CD14-positive monocyte (primary cell): ENCODE measurements around the gene CCDC85C. TPM values are rescaled to one million over a fixed set of nuclear protein-coding genes. Genes with fewer than 3 reads are reported as not detected.

Source experiments
- DNase-seq, 3 donors: peaks; one replicate each; pipeline ENCODE4 v3.0.0-alpha.2; 2011 to 2022
- H2AFZ ChIP-seq: 2 replicates; pipeline ENCODE4 v1.6.0; 2012; ENCODE audit warnings: mild to moderate bottlenecking, low read depth, low read length, inconsistent platforms; ENCODE audit not compliant: insufficient read depth, poor library complexity, severe bottlenecking
- H3K27ac ChIP-seq, 2 donors: 1 replicate in 1 of 2; 2 replicates in 1 of 2; pipeline ENCODE4 v1.5.1; 2012 to 2013; ENCODE audit warnings: low read length in 2 of 2, control low read depth in 1 of 2, inconsistent platforms in 1 of 2, low read depth in 1 of 2, mild to moderate bottlenecking in 1 of 2
- H3K27me3 ChIP-seq, 2 donors: one replicate each; pipeline versions ENCODE4 v1.6.0 to v1.6.1; 2011 to 2013; ENCODE audit warnings: low read length in 2 of 2; ENCODE audit not compliant: control insufficient read depth in 2 of 2, insufficient read depth in 2 of 2
- H3K36me3 ChIP-seq, 2 donors: replicated peaks in 1 of 2; 1 replicate in 1 of 2; 2 replicates in 1 of 2; pipeline versions ENCODE4 v1.5.1 to v1.6.1; 2012 to 2013; ENCODE audit warnings: low read length in 2 of 2, control low read depth in 1 of 2, inconsistent platforms in 1 of 2, mild to moderate bottlenecking in 1 of 2; ENCODE audit not compliant: insufficient read depth in 2 of 2, control insufficient read depth in 1 of 2
- H3K4me1 ChIP-seq, 2 donors: 1 replicate in 1 of 2; 2 replicates in 1 of 2; pipeline versions ENCODE4 v1.5.1 to v1.6.1; 2012 to 2013; ENCODE audit warnings: low read length in 2 of 2, control low read depth in 1 of 2, inconsistent platforms in 1 of 2, mild to moderate bottlenecking in 1 of 2, moderate library complexity in 1 of 2; ENCODE audit not compliant: insufficient read depth in 2 of 2, control insufficient read depth in 1 of 2
- H3K4me2 ChIP-seq: replicated peaks from 2 replicates; pipeline ENCODE3; 2012; ENCODE audit warnings: low read length, moderate library complexity, mild to moderate bottlenecking; ENCODE audit not compliant: poor library complexity, severe bottlenecking; ENCODE audit errors: extremely low read depth
- H3K4me3 ChIP-seq, 3 experiments: fragments of 200-600 bp in 1 of 3; sonication (generic) in 1 of 3; replicated peaks in 1 of 3; 1 replicate in 2 of 3; 2 replicates in 1 of 3; pipeline ENCODE4 v1.5.1; 2011 to 2013; ENCODE audit warnings: low read length in 3 of 3, mild to moderate bottlenecking in 3 of 3, control low read depth in 2 of 3, low read depth in 2 of 3, inconsistent platforms in 1 of 3, moderate library complexity in 1 of 3
- H3K79me2 ChIP-seq: 2 replicates; pipeline ENCODE4 v1.6.0; 2012; ENCODE audit warnings: mild to moderate bottlenecking, control low read depth, inconsistent platforms, low read length, moderate library complexity; ENCODE audit not compliant: insufficient read depth
- H3K9ac ChIP-seq: 2 replicates; pipeline ENCODE4 v1.6.0; 2017; ENCODE audit warnings: low read length, mild to moderate bottlenecking; ENCODE audit not compliant: insufficient read depth, poor library complexity, severe bottlenecking
- H3K9me3 ChIP-seq, 2 donors: replicated peaks in 1 of 2; 1 replicate in 1 of 2; 2 replicates in 1 of 2; pipeline versions ENCODE4 v1.5.1 to v1.6.1; 2012 to 2013; ENCODE audit warnings: low read length in 2 of 2, control low read depth in 1 of 2; ENCODE audit not compliant: control insufficient read depth in 1 of 2, insufficient read depth in 1 of 2
- H4K20me1 ChIP-seq: 2 replicates; pipeline ENCODE4 v1.6.0; 2012; ENCODE audit warnings: mild to moderate bottlenecking, low read length, control low read depth, moderate library complexity; ENCODE audit not compliant: insufficient read depth
- H3K27ac Mint-ChIP-seq, 7 donors: one replicate each; pipeline ENCODE4 v1.8.0; 2020; ENCODE audit warnings: mild to moderate bottlenecking in 7 of 7, mixed read lengths in 7 of 7, moderate library complexity in 6 of 7, inconsistent platforms in 2 of 7
- H3K27me3 Mint-ChIP-seq, 3 donors: one replicate each; pipeline ENCODE4 v1.8.0; 2021 to 2022; ENCODE audit warnings: low read depth in 3 of 3, mild to moderate bottlenecking in 3 of 3, mixed read lengths in 3 of 3, moderate library complexity in 3 of 3, inconsistent platforms in 1 of 3
- H3K36me3 Mint-ChIP-seq, 2 donors: one replicate each; pipeline ENCODE4 v1.8.0; 2020; ENCODE audit warnings: mixed read lengths in 2 of 2, inconsistent platforms in 1 of 2, mild to moderate bottlenecking in 1 of 2
- H3K4me1 Mint-ChIP-seq: one replicate; pipeline ENCODE4 v1.8.0; 2020; ENCODE audit warnings: mild to moderate bottlenecking, mixed read lengths
- H3K4me3 Mint-ChIP-seq, 2 donors: one replicate each; pipeline ENCODE4 v1.8.0; 2020; ENCODE audit warnings: mild to moderate bottlenecking in 2 of 2, mixed read lengths in 2 of 2, moderate library complexity in 1 of 2
- H3K9me3 Mint-ChIP-seq, 7 donors: one replicate each; pipeline ENCODE4 v1.8.0; 2020 to 2022; ENCODE audit warnings: mixed read lengths in 7 of 7, mild to moderate bottlenecking in 6 of 7, moderate library complexity in 6 of 7, inconsistent platforms in 2 of 7
- CTCF ChIP-seq: fragments of 200-600 bp; IDR thresholded peaks from one replicate; pipeline ENCODE4 v1.8.0; 2022; ENCODE audit warnings: antibody characterized with exemption, mild to moderate bottlenecking
- WGBS: methylation state at CpG from one replicate; pipeline ENCODE4 v1.1.5; 2013; ENCODE audit warnings: missing lambda C conversion rate; ENCODE audit not compliant: insufficient coverage; 5-methylcytosine and 5-hydroxymethylcytosine counted together
- intact Hi-C, 2 donors: fragments of 100-400 bp; cut with micrococcal nuclease; formaldehyde crosslinking; loops; one replicate each; pipeline versions ENCODE4 v1.15.0 to v1.15.1; 2023
- polyA plus RNA-seq, 3 donors: library from polyadenylated mRNA; depleted of rRNA in 1 of 3; unstranded in 2 of 3; stranded (reverse) in 1 of 3; fragments of 300-500 nt in 2 of 3; fragments of >200 nt in 1 of 3; fragmentation: Illumina TruSeq in 2 of 3; gene quantifications; 1 replicate in 2 of 3; 2 replicates in 1 of 3; pipeline ENCODE4 v1.2.3, GENCODE V29; 2012 to 2021

CCDC85C gene
- polyA plus RNA-seq, 3 donors, result under 0.01 to 0.03 TPM; not detected in 1

GRCh38 chr14:99624024-99624423 is 20.0 kb upstream of the CCDC85C start:
- Mint-ChIP-seq H3K27me3 (peaks cover 11 to 20% (median 16%) of the 10 kb centered on the region in 3 donors), H3K27ac (no peak overlapping the region), H3K9me3 (no peaks in the 10 kb centered on the region), H3K4me3 (no peak overlapping the region), H3K4me1 (no peaks in the 10 kb centered on the region), H3K36me3 (no peaks in the 10 kb centered on the region)
- Histone ChIP-seq H3K9me3 (no peaks in the 10 kb centered on the region), H3K27ac (no peak overlapping the region), H3K4me3 (no peak overlapping the region), H3K36me3 (no peaks in the 10 kb centered on the region), H3K27me3 (peaks cover 0 to 6% of the 10 kb centered on the region in 2 donors), H3K4me2 (no peak overlapping the region), H2AFZ (no peak overlapping the region), H3K79me2 (no peaks in the 10 kb centered on the region), H4K20me1 (no peaks in the 10 kb centered on the region), H3K4me1 (no peaks in the 10 kb centered on the region), H3K9ac (no peak overlapping the region)
- 79% methylated on average over 5 of the region's 6 CpGs for WGBS
- no peak for DNase-seq
- TF ChIP-seq CTCF, result no peak
- intact Hi-C loops, result no loop called here

GRCh38 chr14:99621948-99622347 is 17.9 kb upstream of the CCDC85C start:
- Histone ChIP-seq H3K4me1 (no peaks in the 10 kb centered on the region), H3K36me3 (no peaks in the 10 kb centered on the region), H3K9ac (no peak overlapping the region), H3K79me2 (no peaks in the 10 kb centered on the region), H3K27me3 (peaks cover 0 to 15% of the 10 kb centered on the region in 2 donors), H3K27ac (no peak overlapping the region), H3K4me2 (no peak overlapping the region), H3K9me3 (no peaks in the 10 kb centered on the region), H2AFZ (no peak overlapping the region), H3K4me3 (no peak overlapping the region), H4K20me1 (no peaks in the 10 kb centered on the region)
- 100% methylated on average over 5 of the region's 6 CpGs for WGBS
- Mint-ChIP-seq H3K27ac (peak overlapping the region in 1 of 7 donors; percentile 50), H3K4me3 (no peak overlapping the region), H3K36me3 (no peaks in the 10 kb centered on the region), H3K4me1 (no peaks in the 10 kb centered on the region), H3K9me3 (no peaks in the 10 kb centered on the region), H3K27me3 (peaks cover 16 to 24% (median 21%) of the 10 kb centered on the region in 3 donors)
- intact Hi-C loops, result no loop called here
- DNase-seq, result no peak
- no peak for TF ChIP-seq CTCF
